ENCODE measurements around the gene MT1B.
"Not testable (repeated sequence)": the region's sequence is repeated elsewhere in the genome, so short reads cannot be mapped to it uniquely, and the experiment has no call there.

MT1B gene

DNA sequence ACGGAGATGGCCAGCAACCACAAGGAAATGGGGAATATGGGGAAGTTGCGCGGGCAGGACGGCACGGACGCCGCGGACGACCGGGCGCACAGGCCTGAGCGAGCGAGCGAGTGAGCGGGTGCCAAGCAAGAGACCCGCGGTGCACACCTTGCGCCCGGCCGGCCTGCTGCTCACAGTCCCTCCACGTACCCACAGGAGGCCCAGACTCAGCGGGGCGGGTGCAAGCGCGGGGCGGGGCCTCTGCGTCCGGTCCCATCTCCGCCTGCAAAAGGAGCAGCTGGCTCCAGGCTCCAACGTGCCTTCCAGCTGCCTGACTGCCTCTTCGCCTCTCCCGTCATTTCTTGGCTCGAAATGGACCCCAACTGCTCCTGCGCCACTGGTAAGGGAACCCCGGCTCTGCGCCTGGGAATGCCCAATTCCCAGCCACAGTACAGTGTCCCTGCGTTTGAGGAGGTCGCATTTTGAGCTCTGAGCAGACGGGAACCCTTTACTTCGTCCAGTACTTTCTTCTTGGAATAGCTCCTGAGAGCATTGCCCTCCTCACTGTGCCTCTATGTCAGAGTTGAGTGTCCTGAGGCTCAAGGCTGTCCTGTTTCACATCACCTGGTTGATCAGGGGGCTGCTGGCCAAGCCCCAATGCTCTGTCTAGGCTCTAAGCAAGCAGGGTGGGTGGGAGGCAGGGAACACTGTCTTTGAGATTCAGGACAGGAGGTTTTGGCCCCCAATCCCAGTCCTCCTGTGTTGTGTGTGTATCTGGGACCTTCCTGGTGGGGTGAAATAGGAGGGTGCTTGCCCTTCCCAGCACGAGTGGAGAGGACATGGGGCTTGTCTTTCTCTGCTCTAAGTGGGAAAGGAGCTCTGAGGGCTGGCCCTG, 34.2 kb upstream of the MT1B start:
- in situ Hi-C loops (cut with HindIII; ENCODE audit: low pct_ligation_motif_present, low pct_unique_long_range_greater_than_20kb, low sequenced_read_pairs): no loop called here
- no peak for DNase-seq

DNA sequence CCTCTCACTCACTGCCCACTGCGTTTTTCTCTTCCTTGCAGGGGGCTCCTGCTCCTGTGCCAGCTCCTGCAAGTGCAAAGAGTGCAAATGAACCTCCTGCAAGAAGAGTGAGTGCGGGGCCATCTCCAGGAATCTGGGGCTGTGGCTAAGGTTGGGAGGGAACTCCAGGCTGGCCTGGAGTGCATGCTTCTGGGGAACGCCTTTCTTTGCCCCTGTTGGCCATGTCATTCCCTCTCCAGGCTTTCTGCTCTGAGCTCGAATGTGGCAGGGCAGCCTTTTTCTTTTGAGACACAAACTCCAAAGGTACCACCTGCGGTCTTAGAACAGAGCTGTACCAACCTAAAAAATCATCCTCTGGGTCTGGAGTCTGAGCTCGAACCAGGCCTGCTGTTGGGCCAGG, 33.5 kb upstream of the MT1B start:
- in situ Hi-C loops (cut with HindIII; ENCODE audit: low pct_ligation_motif_present, low pct_unique_long_range_greater_than_20kb, low sequenced_read_pairs): no loop called here
- DNase-seq: no peak

DNA sequence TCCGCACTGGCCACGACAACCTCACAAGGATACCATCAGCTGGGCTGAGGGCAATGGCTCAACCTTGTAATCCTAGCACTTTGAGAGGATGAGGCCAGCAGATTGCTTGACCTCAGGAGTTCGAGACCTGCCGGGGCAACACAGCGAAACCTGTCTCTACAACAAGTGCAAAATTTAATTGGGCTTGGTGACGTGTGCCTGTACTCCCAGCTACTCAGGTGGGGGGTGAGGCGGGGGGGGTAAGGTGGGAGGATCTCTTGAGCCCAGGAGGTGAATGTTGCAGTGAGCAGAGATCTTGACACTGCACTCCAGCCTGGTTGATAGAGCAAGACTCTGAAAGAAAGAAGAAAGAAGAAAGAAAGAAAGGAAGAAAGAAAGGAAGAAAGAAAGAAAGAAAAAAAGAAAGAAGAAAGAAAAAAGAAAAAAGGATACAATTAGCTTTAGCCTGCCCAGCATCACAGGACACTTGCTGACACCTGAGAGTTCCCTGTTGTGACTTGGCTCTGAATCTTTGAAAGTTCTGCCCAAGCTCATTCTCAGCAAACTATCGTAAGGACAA, 31.3 kb upstream of the MT1B start:
- DNase-seq: no peak

DNA sequence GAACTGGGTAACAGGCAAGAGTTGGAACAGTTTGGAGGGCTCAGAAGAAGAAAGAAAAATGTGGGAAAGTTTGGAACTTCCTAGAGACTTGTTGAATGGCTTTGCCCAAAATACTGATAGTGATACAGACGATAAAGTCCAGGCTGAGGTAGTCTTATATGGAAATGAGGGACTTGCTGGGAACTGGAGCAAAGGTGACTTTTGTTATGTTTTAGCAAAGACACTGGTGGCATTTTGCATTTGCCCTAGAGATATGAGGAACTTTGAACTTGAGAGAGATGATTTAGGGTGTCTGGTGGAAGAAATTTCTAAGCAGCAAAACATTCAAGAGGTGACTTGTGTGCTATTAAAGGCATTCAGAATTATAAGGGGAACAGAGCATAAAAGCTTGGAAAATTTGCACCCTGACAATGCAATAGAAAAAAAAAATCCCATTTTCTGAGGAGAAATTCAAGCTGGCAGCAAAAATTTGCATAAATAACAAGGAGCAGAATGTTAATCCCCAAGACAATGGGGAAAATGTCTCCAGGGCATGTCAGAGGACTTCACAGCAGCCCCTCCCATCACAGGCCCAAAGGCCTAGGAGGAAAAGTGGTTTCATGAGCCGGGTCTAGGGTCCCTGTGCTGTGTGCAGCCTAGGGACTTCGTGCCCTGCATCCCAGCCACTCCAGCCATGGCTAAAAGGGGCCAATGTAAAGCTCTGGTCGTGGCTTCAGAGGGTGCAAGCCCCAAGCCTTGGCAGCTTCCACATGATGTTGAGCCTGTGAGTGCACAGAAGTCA, 29.8 kb upstream of the MT1B start:
- DNase-seq; in situ Hi-C loops (cut with HindIII; ENCODE audit: low pct_ligation_motif_present, low pct_unique_long_range_greater_than_20kb, low sequenced_read_pairs): not testable (repeated sequence)

More for the DNA sequence above, 31.3 kb upstream of the MT1B start:
- in situ Hi-C loops (cut with HindIII; ENCODE audit: low pct_ligation_motif_present, low pct_unique_long_range_greater_than_20kb, low sequenced_read_pairs): no loop called here

- DNase-seq; in situ Hi-C loops (cut with HindIII; ENCODE audit: low pct_ligation_motif_present, low pct_unique_long_range_greater_than_20kb, low sequenced_read_pairs): not testable (repeated sequence)
These were observed 28.5 kb upstream of the MT1B start for GRCh38 chr16:56623184-56623583.

DNA sequence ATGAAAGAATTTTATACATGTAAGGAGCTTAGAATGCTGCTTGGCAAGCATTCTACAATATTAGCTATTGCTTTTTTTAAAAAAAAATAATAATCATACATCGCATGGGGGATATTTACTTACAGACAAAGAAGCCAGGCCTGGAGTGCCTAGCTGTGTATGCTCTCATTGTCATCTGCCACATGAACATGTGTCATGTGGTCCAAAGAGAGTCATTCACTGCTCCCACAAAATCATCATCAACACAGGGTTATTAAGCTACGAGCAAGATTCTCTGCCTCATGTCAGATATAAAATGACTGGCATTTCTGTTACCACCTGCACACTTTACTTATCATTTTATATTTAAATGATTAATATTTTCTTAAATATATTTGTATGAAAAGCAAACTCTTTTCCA, 28.0 kb upstream of the MT1B start:
- no peak for DNase-seq
- in situ Hi-C loops (cut with HindIII; ENCODE audit: low pct_ligation_motif_present, low pct_unique_long_range_greater_than_20kb, low sequenced_read_pairs): no loop called here

DNA sequence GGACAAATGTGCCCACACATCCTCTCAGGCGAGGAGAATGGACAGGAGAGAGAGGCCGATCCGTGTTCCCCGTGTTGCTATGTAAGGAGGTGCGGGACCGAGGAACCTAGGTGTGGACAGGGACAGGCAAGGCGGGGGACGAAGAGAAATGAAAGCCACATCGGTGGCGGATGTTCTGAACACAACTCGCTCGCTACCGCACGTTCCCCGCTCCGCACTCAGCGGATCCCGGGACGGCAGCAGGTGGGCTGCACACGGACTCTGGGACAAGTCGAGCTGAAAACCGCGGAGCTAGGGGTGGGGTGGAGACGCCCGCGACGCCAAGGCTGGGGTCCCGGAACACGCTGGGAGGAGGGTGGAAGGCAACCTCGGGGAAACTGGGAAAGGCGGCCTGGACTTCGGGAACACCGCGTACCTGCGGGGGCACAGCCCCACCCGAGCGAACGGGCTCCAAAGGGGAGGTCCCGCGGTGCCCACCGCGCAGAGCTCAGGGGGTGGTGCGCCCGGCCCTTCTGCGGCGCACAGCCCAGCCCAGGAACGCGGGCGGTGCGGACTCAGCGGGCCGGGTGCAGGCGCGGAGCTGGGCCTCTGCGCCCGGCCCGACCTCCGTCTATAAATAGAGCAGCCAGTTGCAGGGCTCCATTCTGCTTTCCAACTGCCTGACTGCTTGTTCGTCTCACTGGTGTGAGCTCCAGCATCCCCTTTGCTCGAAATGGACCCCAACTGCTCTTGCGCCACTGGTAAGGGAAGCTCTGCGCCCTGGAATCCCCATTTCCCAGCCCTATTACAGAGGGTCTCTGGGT, 26.3 kb upstream of the MT1B start, which contains the start of gene MT1E:
Gene MT1E, plus strand, starts transcription at position 642 of the 803 bp plus-strand sequence. Its CDS starts 71 bp downstream, at position 713.
- in situ Hi-C loops (cut with HindIII; ENCODE audit: low pct_ligation_motif_present, low pct_unique_long_range_greater_than_20kb, low sequenced_read_pairs): no loop called here
- DNase-seq: peak; percentile 94

DNA sequence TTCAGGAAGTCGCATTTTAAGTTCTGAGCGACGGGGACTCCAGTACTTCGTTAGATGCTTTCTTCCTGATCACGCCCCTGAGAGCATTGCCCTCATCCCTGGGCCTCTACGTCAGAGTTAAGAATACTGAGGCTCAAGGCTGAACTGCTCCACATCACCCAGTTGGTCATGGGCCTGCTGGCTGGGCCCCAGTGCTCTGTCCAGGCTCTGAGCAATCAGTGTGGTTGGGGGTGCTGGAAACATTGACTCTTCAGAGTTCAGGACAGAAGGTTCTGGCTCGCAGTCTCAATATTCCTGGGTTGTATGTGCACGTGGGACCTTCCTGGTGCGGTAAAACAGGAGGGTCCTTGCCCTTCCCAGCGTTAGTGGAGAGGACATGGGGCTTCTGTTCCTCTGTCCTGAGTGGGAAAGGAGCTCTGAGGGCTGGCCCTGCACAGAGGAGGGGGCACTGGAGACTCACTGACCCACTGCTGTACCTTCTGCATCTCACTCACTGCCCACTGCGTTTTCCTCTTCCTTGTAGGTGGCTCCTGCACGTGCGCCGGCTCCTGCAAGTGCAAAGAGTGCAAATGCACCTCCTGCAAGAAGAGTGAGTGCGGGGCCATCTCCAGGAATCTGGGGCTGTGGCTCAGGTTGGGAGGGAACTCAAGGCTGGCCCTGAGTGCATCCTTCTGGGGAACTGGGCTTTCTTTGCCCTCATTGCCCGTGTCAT, 25.6 kb upstream of the MT1B start:
- in situ Hi-C loops (cut with HindIII; ENCODE audit: low pct_ligation_motif_present, low pct_unique_long_range_greater_than_20kb, low sequenced_read_pairs): no loop called here
- DNase-seq: peak; percentile 55

GRCh38 chr16:56626685-56627084, 25.0 kb upstream of the MT1B start:
- in situ Hi-C loops (cut with HindIII; ENCODE audit: low pct_ligation_motif_present, low pct_unique_long_range_greater_than_20kb, low sequenced_read_pairs): no loop called here
- no peak for DNase-seq

DNA sequence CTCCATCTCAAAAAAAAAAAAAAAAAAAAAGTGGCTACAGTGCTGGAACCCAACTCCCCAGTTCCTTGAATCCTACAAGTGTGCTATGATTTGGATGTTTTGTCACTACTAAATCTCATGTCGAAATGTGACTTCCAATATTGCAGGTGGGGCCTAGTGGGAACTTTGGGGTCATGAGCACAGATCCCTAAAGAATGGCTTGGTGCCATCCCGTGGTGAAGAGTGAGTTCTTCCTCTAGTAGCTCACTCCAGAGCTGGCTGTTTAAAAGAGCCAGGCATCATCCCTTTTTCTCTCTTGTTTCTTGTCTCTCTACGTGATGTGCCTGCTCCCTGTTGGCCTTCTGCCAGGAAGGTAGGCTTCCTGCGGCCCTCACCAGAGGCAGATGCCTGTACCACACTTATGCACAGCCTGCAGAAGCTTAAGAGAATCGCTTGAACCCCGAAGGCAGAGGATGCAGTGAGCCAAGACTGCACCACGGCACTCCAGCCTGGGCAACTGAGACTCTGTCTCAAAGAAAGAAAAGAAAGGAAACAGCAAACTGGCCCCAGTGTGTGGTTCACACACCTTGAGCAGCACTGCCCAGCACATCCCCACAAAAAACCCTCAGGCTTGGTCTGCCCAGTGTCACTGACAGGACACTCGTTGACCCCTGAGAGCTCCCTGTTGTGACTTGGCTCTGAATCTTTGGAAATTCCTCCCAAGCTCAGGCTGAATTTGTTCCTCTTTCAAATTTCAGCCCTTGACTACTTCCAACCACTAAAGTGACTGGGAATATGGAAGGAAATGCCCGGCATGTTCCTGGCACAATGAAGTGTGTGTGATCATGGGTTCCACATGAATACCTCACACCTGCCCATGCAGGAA, 23.0 kb upstream of the MT1B start:
- no peak for DNase-seq
- in situ Hi-C loops (cut with HindIII; ENCODE audit: low pct_ligation_motif_present, low pct_unique_long_range_greater_than_20kb, low sequenced_read_pairs): no loop called here

- in situ Hi-C loops (cut with HindIII; ENCODE audit: low pct_ligation_motif_present, low pct_unique_long_range_greater_than_20kb, low sequenced_read_pairs): no loop called here
- no peak for DNase-seq
These were observed 22.2 kb upstream of the MT1B start for GRCh38 chr16:56629531-56629930.

- DNase-seq: no peak
- in situ Hi-C loops (cut with HindIII; ENCODE audit: low pct_ligation_motif_present, low pct_unique_long_range_greater_than_20kb, low sequenced_read_pairs): no loop called here
These were observed 21.6 kb upstream of the MT1B start for GRCh38 chr16:56630134-56630533.

GRCh38 chr16:56631197-56631596, 20.5 kb upstream of the MT1B start:
- in situ Hi-C loops (cut with HindIII; ENCODE audit: low pct_ligation_motif_present, low pct_unique_long_range_greater_than_20kb, low sequenced_read_pairs): no loop called here
- no peak for DNase-seq

GRCh38 chr16:56631832-56632155, 19.9 kb upstream of the MT1B start:
- no peak for DNase-seq
- in situ Hi-C loops (cut with HindIII; ENCODE audit: low pct_ligation_motif_present, low pct_unique_long_range_greater_than_20kb, low sequenced_read_pairs): no loop called here

DNA sequence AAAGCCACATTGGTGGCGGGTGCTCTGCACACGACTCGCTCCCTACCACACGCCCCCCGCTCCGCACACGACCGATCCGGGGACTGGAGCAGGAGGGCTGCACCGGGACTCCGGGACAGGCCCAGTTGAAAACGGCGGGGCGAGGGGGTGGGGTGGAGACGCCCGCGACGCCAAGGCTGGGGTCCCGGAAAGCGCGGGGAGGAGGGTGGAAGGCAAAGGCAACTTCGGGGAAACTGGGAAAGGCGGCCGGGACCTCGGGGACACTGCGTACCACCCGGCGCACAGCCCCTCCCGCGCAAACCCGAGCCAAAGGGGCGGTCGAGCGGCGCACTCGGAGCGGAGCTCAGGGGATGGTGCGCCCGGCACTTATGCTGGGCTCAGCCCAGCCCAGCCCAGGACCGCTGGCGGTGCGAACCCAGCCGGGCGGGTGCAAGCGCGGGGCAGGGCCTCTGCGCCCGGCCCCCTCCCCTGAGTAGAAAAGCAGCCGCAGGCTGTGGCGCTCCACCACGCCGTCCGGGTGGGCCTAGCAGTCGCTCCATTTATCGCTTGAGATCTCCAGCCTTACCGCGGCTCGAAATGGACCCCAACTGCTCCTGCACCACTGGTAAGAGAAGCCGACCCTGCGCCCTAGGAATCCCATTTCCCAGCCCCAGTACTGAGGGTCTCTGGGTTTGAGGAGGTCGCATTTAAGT, 19.4 kb upstream of the MT1B start, which contains the start of gene MT1M:
Gene MT1M, plus strand, starts transcription at position 504 of the 692 bp plus-strand sequence. Its CDS starts 73 bp downstream, at position 577.
- DNase-seq: peak; percentile 71
- in situ Hi-C loops (cut with HindIII; ENCODE audit: low pct_ligation_motif_present, low pct_unique_long_range_greater_than_20kb, low sequenced_read_pairs): no loop called here

GRCh38 chr16:56632848-56633365, 18.8 kb upstream of the MT1B start:
- in situ Hi-C loops (cut with HindIII; ENCODE audit: low pct_ligation_motif_present, low pct_unique_long_range_greater_than_20kb, low sequenced_read_pairs): no loop called here
- DNase-seq: no peak

All from ACHN (cell line).